Measurements from ENCODE around the gene EVA1B. TPM values are rescaled to one million over a fixed set of nuclear protein-coding genes. Genes with fewer than 3 reads are reported as not detected.

The EVA1B gene
- total RNA-seq, 2 donors from 2014 or later: 107 to 189 TPM

- Histone ChIP-seq H3K4me3 (no peak overlapping the region), H3K9me3 (no peaks in the 10 kb centered on the region), H3K27me3 (replicated peaks; ENCODE audit: insufficient read depth) (no peaks in the 10 kb centered on the region), H3K36me3 (peaks cover 44% of the 10 kb centered on the region), H3K4me1 (ENCODE audit: control insufficient read depth in 1 of 2, low read depth in 2 of 2) (peaks cover 0 to 10% of the 10 kb centered on the region in 2 donors), H3K27ac (no peak overlapping the region)
- DNase-seq (ENCODE audit: low spot score) (no peak), ATAC-seq (ENCODE audit: insufficient number of reproducible peaks, low FRiP score, low read depth) (no peak)
- no peak for TF ChIP-seq CTCF (IDR thresholded peaks at IDR 0.05)
Observed at GRCh38 chr1:36301220-36301619, 22.2 kb downstream of the EVA1B start.

- Histone ChIP-seq H3K36me3 (peaks cover 44% of the 10 kb centered on the region), H3K27ac (no peak overlapping the region)
- ATAC-seq (ENCODE audit: insufficient number of reproducible peaks, low FRiP score, low read depth): no peak
Observed at GRCh38 chr1:36300526-36300925, 22.9 kb downstream of the EVA1B start.

GRCh38 chr1:36298640-36299039 is 24.8 kb downstream of the EVA1B start:
- TF ChIP-seq CTCF (IDR thresholded peaks at IDR 0.05): no peak
- no peak for DNase-seq (ENCODE audit: low spot score)
- H3K27me3 ChIP-seq (replicated peaks; ENCODE audit: insufficient read depth): no peaks in the 10 kb centered on the region
- H3K36me3 ChIP-seq: peaks cover 50% of the 10 kb centered on the region
- no peak overlapping the region for H3K27ac ChIP-seq
- H3K4me1 ChIP-seq (ENCODE audit: control insufficient read depth in 1 of 2, low read depth in 2 of 2): no peaks in the 10 kb centered on the region
- no peak overlapping the region for H3K4me3 ChIP-seq
- no peak for ATAC-seq (ENCODE audit: insufficient number of reproducible peaks, low FRiP score, low read depth)
- no peaks in the 10 kb centered on the region for H3K9me3 ChIP-seq

More at GRCh38 chr1:36300526-36300925, 22.9 kb downstream of the EVA1B start:
- no peak for TF ChIP-seq CTCF (IDR thresholded peaks at IDR 0.05)
- DNase-seq (ENCODE audit: low spot score): no peak
- H3K27me3 ChIP-seq (replicated peaks; ENCODE audit: insufficient read depth): no peaks in the 10 kb centered on the region
- peaks cover 0 to 3% of the 10 kb centered on the region in 2 donors for H3K4me1 ChIP-seq (ENCODE audit: control insufficient read depth in 1 of 2, low read depth in 2 of 2)
- no peaks in the 10 kb centered on the region for H3K9me3 ChIP-seq
- no peak overlapping the region for H3K4me3 ChIP-seq

- H3K9me3 ChIP-seq: no peaks in the 10 kb centered on the region
Observed at GRCh38 chr1:36297062-36297461, 26.4 kb downstream of the EVA1B start.

GRCh38 chr1:36295390-36295789 is 28.1 kb downstream of the EVA1B start:
- no peak overlapping the region for H3K4me3 ChIP-seq
- DNase-seq (ENCODE audit: low spot score): no peak
- H3K36me3 ChIP-seq: peaks cover 48% of the 10 kb centered on the region
- no peaks in the 10 kb centered on the region for H3K27me3 ChIP-seq (replicated peaks; ENCODE audit: insufficient read depth)
- H3K27ac ChIP-seq: no peak overlapping the region
- H3K4me1 ChIP-seq (ENCODE audit: control insufficient read depth in 1 of 2, low read depth in 2 of 2): no peaks in the 10 kb centered on the region
- ATAC-seq (ENCODE audit: insufficient number of reproducible peaks, low FRiP score, low read depth): no peak
- no peak for TF ChIP-seq CTCF (IDR thresholded peaks at IDR 0.05)
- no peaks in the 10 kb centered on the region for H3K9me3 ChIP-seq

More at GRCh38 chr1:36297062-36297461, 26.4 kb downstream of the EVA1B start:
- peaks cover 50% of the 10 kb centered on the region for H3K36me3 ChIP-seq
- no peak overlapping the region for H3K4me3 ChIP-seq
- H3K27ac ChIP-seq: no peak overlapping the region
- TF ChIP-seq CTCF (IDR thresholded peaks at IDR 0.05): no peak
- H3K27me3 ChIP-seq (replicated peaks; ENCODE audit: insufficient read depth): no peaks in the 10 kb centered on the region
- DNase-seq (ENCODE audit: low spot score) (no peak), ATAC-seq (ENCODE audit: insufficient number of reproducible peaks, low FRiP score, low read depth) (no peak)
- no peaks in the 10 kb centered on the region for H3K4me1 ChIP-seq (ENCODE audit: control insufficient read depth in 1 of 2, low read depth in 2 of 2)
